Measurements from ENCODE around the gene FAM177B. TPM values are rescaled to one million over a fixed set of nuclear protein-coding genes. Genes with fewer than 3 reads are reported as not detected.

FAM177B gene
- total RNA-seq, 1 experiment from 2014 or later: not detected

GRCh38 chr1:222696741-222697140, 40.3 kb upstream of the FAM177B start:
- Histone ChIP-seq H3K27me3 (ENCODE audit: low read length) (no peaks in the 10 kb centered on the region), H3K9me2 (replicated peaks; ENCODE audit: low read length) (no peaks in the 10 kb centered on the region), H3F3A (ENCODE audit: low read length, unreplicated experiment) (no peaks in the 10 kb centered on the region), H3K9me3 (ENCODE audit: low read length) (no peaks in the 10 kb centered on the region), H3K4me1 (ENCODE audit: insufficient read depth, low read length) (no peaks in the 10 kb centered on the region), H3K9ac (ENCODE audit: low read length) (no peak overlapping the region), H3K4me3 (ENCODE audit: low read length) (no peak overlapping the region), H4K20me1 (ENCODE audit: low read length) (0 out of 2 replicates have a peak, but pooled peaks cover 3% of the 10 kb centered on the region), H3K27ac (ENCODE audit: low read length) (no peak overlapping the region), H2AFZ (ENCODE audit: low read length) (no peak overlapping the region), H3K36me3 (ENCODE audit: low read depth, low read length) (peaks cover 3% of the 10 kb centered on the region; the same call in 1 of the 2 replicates), H3K4me2 (ENCODE audit: low read length) (no peak overlapping the region), H3K79me2 (ENCODE audit: low read length) (peaks cover 5% of the 10 kb centered on the region; the same call in 1 of the 2 replicates)
- intact Hi-C loops (cut with micrococcal nuclease): no loop called here
- no peak for ATAC-seq
- no peak for DNase-seq
- no peak for TF ChIP-seq EZH2phosphoT487 (IDR thresholded peaks at IDR 0.05; ENCODE audit: borderline replicate concordance, low read length)
- POLR2A ChIA-PET (ENCODE audit: unreplicated experiment): interaction anchor here (0.7 kb wide), 1 partner anchor 13 kb away, joined by 4 read pairs; no protein-coding TSS in a partner anchor
- no TSS peak for BruUV-seq (replicated peaks)
- CTCF ChIA-PET: no interaction called here

- Histone ChIP-seq H3K4me3 (ENCODE audit: low read length) (no peak overlapping the region), H4K20me1 (ENCODE audit: low read length) (0 out of 2 replicates have a peak, but pooled peaks cover 3% of the 10 kb centered on the region), H3K4me2 (ENCODE audit: low read length) (no peak overlapping the region), H3K9me3 (ENCODE audit: low read length) (no peaks in the 10 kb centered on the region), H2AFZ (ENCODE audit: low read length) (no peak overlapping the region), H3F3A (ENCODE audit: low read length, unreplicated experiment) (no peaks in the 10 kb centered on the region), H3K4me1 (ENCODE audit: insufficient read depth, low read length) (no peaks in the 10 kb centered on the region), H3K9ac (ENCODE audit: low read length) (no peak overlapping the region), H3K36me3 (ENCODE audit: low read depth, low read length) (peaks cover 6% of the 10 kb centered on the region; the same call in 1 of the 2 replicates), H3K27me3 (ENCODE audit: low read length) (no peaks in the 10 kb centered on the region), H3K27ac (ENCODE audit: low read length) (no peak overlapping the region), H3K9me2 (replicated peaks; ENCODE audit: low read length) (no peaks in the 10 kb centered on the region), H3K79me2 (ENCODE audit: low read length) (peaks cover 5% of the 10 kb centered on the region; the same call in 1 of the 2 replicates)
- no TSS peak for BruUV-seq (replicated peaks)
- ChIA-PET POLR2A (ENCODE audit: unreplicated experiment) (interaction anchor here (0.7 kb wide), 1 partner anchor 13 kb away, joined by 4 read pairs; no protein-coding TSS in a partner anchor), CTCF (no interaction called here)
- DNase-seq (no peak), ATAC-seq (no peak)
- intact Hi-C loops (cut with micrococcal nuclease): no loop called here
- TF ChIP-seq EZH2phosphoT487 (IDR thresholded peaks at IDR 0.05; ENCODE audit: borderline replicate concordance, low read length): no peak
- no peak for TF ChIP-seq CTCF (conservative IDR thresholded peaks at IDR 0.05; ENCODE audit: low read depth, low read length)
- no peak for TF ChIP-seq EZH2 (IDR thresholded peaks at IDR 0.05; ENCODE audit: low read length, unreplicated experiment)
These were observed 39.8 kb upstream of the FAM177B start for GRCh38 chr1:222697203-222697602.

GRCh38 chr1:222697826-222698225, 39.2 kb upstream of the FAM177B start:
- no peak for TF ChIP-seq EZH2 (IDR thresholded peaks at IDR 0.05; ENCODE audit: low read length, unreplicated experiment)
- ATAC-seq (no peak), DNase-seq (no peak)
- no peaks in the 10 kb centered on the region for H3K9me3 ChIP-seq (ENCODE audit: low read length)
- intact Hi-C loops (cut with micrococcal nuclease): no loop called here
- H3K9ac ChIP-seq (ENCODE audit: low read length): no peak overlapping the region
- H3K4me3 ChIP-seq (ENCODE audit: low read length): no peak overlapping the region
- H4K20me1 ChIP-seq (ENCODE audit: low read length): 0 out of 2 replicates have a peak, but pooled peaks cover 3% of the 10 kb centered on the region
- peaks cover 11% of the 10 kb centered on the region; the same call in 1 of the 2 replicates for H3K36me3 ChIP-seq (ENCODE audit: low read depth, low read length)
- H2AFZ ChIP-seq (ENCODE audit: low read length): no peak overlapping the region
- POLR2A ChIA-PET (ENCODE audit: unreplicated experiment): no interaction called here
- BruUV-seq (replicated peaks): no TSS peak
- no peaks in the 10 kb centered on the region for H3K4me1 ChIP-seq (ENCODE audit: insufficient read depth, low read length)
- H3K4me2 ChIP-seq (ENCODE audit: low read length): no peak overlapping the region
- H3K27ac ChIP-seq (ENCODE audit: low read length): no peak overlapping the region
- no peaks in the 10 kb centered on the region for H3F3A ChIP-seq (ENCODE audit: low read length, unreplicated experiment)
- H3K27me3 ChIP-seq (ENCODE audit: low read length): no peaks in the 10 kb centered on the region
- H3K9me2 ChIP-seq (replicated peaks; ENCODE audit: low read length): no peaks in the 10 kb centered on the region
- H3K79me2 ChIP-seq (ENCODE audit: low read length): peaks cover 5% of the 10 kb centered on the region; the same call in 1 of the 2 replicates
- CTCF ChIA-PET: no interaction called here

All from PC-3 (cell line).